ENCODE data around the gene CASP9.
"Not testable (repeated sequence)": the region's sequence is repeated elsewhere in the genome, so short reads cannot be mapped to it uniquely, and the experiment has no call there.

CASP9 gene

GRCh38 chr1:15500184-15501178, 23.5 kb downstream of the CASP9 start:
- DNase-seq = no peak

GRCh38 chr1:15493869-15494390, 30.1 kb downstream of the CASP9 start:
- no peak for DNase-seq

- no peak for DNase-seq
Measured at GRCh38 chr1:15492596-15492995, 31.4 kb downstream of the CASP9 start.

GRCh38 chr1:15491010-15491409, 33.0 kb downstream of the CASP9 start:
- DNase-seq = not testable (repeated sequence)

GRCh38 chr1:15489052-15489736, 34.8 kb downstream of the CASP9 start:
- DNase-seq = peak; percentile 97

- no peak for DNase-seq
Measured at GRCh38 chr1:15488371-15488770, 35.6 kb downstream of the CASP9 start.

- not testable (repeated sequence) for DNase-seq
Measured at GRCh38 chr1:15486844-15487610, 37.0 kb downstream of the CASP9 start.

GRCh38 chr1:15485636-15486035, 38.4 kb downstream of the CASP9 start:
- DNase-seq = no peak

- peak; percentile 78 for DNase-seq
Measured at GRCh38 chr1:15484443-15484842, 39.6 kb downstream of the CASP9 start.

GRCh38 chr1:15483971-15484370, 40.0 kb downstream of the CASP9 start:
- no peak for DNase-seq

GRCh38 chr1:15482983-15483543, 41.0 kb downstream of the CASP9 start:
- DNase-seq = not testable (repeated sequence)

- not testable (repeated sequence) for DNase-seq
Measured at GRCh38 chr1:15482455-15482854, 41.6 kb downstream of the CASP9 start.

- no peak for DNase-seq
Measured at GRCh38 chr1:15479654-15480347, 44.2 kb downstream of the CASP9 start.

GRCh38 chr1:15477646-15478212, 46.3 kb downstream of the CASP9 start:
- DNase-seq = no peak

- no peak for DNase-seq
Measured at GRCh38 chr1:15476927-15477326, 47.1 kb downstream of the CASP9 start.

GRCh38 chr1:15475752-15476314, 48.2 kb downstream of the CASP9 start, which contains the start of gene CELA2B:
Gene CELA2B, plus strand, starts transcription at chr1:15476104. Its CDS starts 22 bp downstream, at chr1:15476126.
- no peak for DNase-seq

- DNase-seq = no peak
Measured at GRCh38 chr1:15472587-15472986, 51.4 kb downstream of the CASP9 start.

GRCh38 chr1:15471723-15472122, 52.3 kb downstream of the CASP9 start:
- DNase-seq = not testable (repeated sequence)

GRCh38 chr1:15471067-15471466, 52.9 kb downstream of the CASP9 start:
- DNase-seq = not testable (repeated sequence)

- not testable (repeated sequence) for DNase-seq
Measured at GRCh38 chr1:15469821-15470448, 54.1 kb downstream of the CASP9 start.
